ENCODE data around the gene RPS14.

GRCh38 chr5:150398722-150399523 is 50.6 kb downstream of the RPS14 start:
- no peak for TF ChIP-seq EZH2 (IDR thresholded peaks at IDR 0.05; ENCODE audit: insufficient read depth, poor library complexity, severe bottlenecking)
- no peak for TF ChIP-seq EZH2phosphoT487 (IDR thresholded peaks at IDR 0.05; ENCODE audit: insufficient read depth, low read depth)
